Activated naive CD8-positive, alpha-beta T cell treated with anti-CD3 and anti-CD28 coated beads, Interleukin-2, amount 10 ng/mL, durations not matched to agents 7 days and 5 days (primary cell): ENCODE results near the gene ZNF493. TPM values are rescaled to one million over a fixed set of nuclear protein-coding genes. Genes with fewer than 3 reads are reported as not detected.

Source experiments
- ATAC-seq: fragments of 150-1000 bp; cut with Tn5 transposase; one replicate; pipeline ENCODE4 v1.10.0; 2021; ENCODE audit warnings: low read depth, moderate library complexity
- POLR2A ChIA-PET: fragments of 350-600 bp; sonication (Branson Sonifier 250); formaldehyde crosslinking; loops from one replicate; lab custom pipeline; 2021; ENCODE audit warnings: antibody characterized with exemption; lab: Charles Lee
- DNase-seq: peaks from one replicate; pipeline ENCODE4 v3.0.0; 2021
- H3K27ac Mint-ChIP-seq: one replicate; pipeline ENCODE4 v1.8.0; 2022; ENCODE audit warnings: mild to moderate bottlenecking, mixed read lengths
- H3K27me3 Mint-ChIP-seq: one replicate; pipeline ENCODE4 v1.8.0; 2022; ENCODE audit warnings: mild to moderate bottlenecking, moderate library complexity, mixed read lengths
- H3K36me3 Mint-ChIP-seq: one replicate; pipeline ENCODE4 v1.8.0; 2021; ENCODE audit warnings: mild to moderate bottlenecking, mixed read lengths
- H3K4me1 Mint-ChIP-seq: one replicate; pipeline ENCODE4 v1.8.0; 2021; ENCODE audit warnings: mixed read lengths
- H3K4me3 Mint-ChIP-seq: one replicate; pipeline ENCODE4 v1.8.0; 2022; ENCODE audit warnings: mild to moderate bottlenecking, moderate library complexity, mixed read lengths
- H3K9me3 Mint-ChIP-seq: one replicate; pipeline ENCODE4 v1.8.0; 2021; ENCODE audit warnings: mixed read lengths
- total RNA-seq, 2 experiments: library from RNA; stranded (reverse); gene quantifications; one replicate each; pipeline ENCODE4 v1.2.3, GENCODE V29; 2021

ZNF493 gene
- total RNA-seq: 10 to 100 TPM; 34.5 to 39.4 TPM

GRCh38 chr19:21396893-21397572, at the start of gene ZNF493:
Gene ZNF493, plus strand, starts transcription at chr19:21397133. Its CDS starts 105 bp downstream, at chr19:21397238.
- peak within 1 kb of the TSS; percentile 97 for H3K27ac Mint-ChIP-seq
- no peaks in the 10 kb centered on the region for H3K27me3 Mint-ChIP-seq
- H3K36me3 Mint-ChIP-seq: peaks cover 45% of the 10 kb centered on the region
- peaks cover 3% of the 10 kb centered on the region for H3K4me1 Mint-ChIP-seq
- POLR2A ChIA-PET: interaction anchor here (0.6 to 2.5 kb wide), 21 partner anchors 15 to 736 kb away, joined by 3 to 30 read pairs (median 5); partner anchors contain the start of genes ZNF100, ZNF257, ZNF429 and ZNF43
- H3K9me3 Mint-ChIP-seq: peaks cover 18% of the 10 kb centered on the region
- DNase-seq (peak; percentile 84), ATAC-seq (peak; percentile 99)
- H3K4me3 Mint-ChIP-seq: peak within 1 kb of the TSS; percentile 99

- DNase-seq (no peak), ATAC-seq (no peak)
- Mint-ChIP-seq H3K9me3 (peaks cover 31% of the 10 kb centered on the region), H3K4me1 (peaks cover 8% of the 10 kb centered on the region), H3K27me3 (peaks cover 2% of the 10 kb centered on the region), H3K27ac (peak overlapping the region; percentile 50), H3K36me3 (peaks cover 4% of the 10 kb centered on the region), H3K4me3 (no peak overlapping the region)
- POLR2A ChIA-PET: interaction anchor here (0.8 kb wide), 1 partner anchor 24 kb away, joined by 3 read pairs; the partner anchor contains the start of gene ZNF708
Observed at GRCh38 chr19:21352830-21353229, 44.1 kb upstream of the ZNF493 start.

GRCh38 chr19:21358768-21359451, 38.0 kb upstream of the ZNF493 start, which contains the start of gene ZNF738:
Gene ZNF738, plus strand, starts transcription at chr19:21359000. Its CDS starts 141 bp downstream, at chr19:21359141.
- Mint-ChIP-seq H3K27me3 (no peaks in the 10 kb centered on the region), H3K4me1 (peaks cover 7% of the 10 kb centered on the region), H3K9me3 (peaks cover 22% of the 10 kb centered on the region), H3K4me3 (peak within 1 kb of the TSS; percentile 99), H3K27ac (peak within 1 kb of the TSS; percentile 98), H3K36me3 (peaks cover 41% of the 10 kb centered on the region)
- ATAC-seq: peak; percentile 97
- DNase-seq: peak; percentile 80
- POLR2A ChIA-PET: interaction anchor here (0.6 to 3.8 kb wide), 9 partner anchors 26 to 1493 kb away, joined by 3 to 36 read pairs (median 5); partner anchors contain the start of genes ZNF253, ZNF429, ZNF43 and ZNF430

- POLR2A ChIA-PET: no interaction called here
- peaks cover 70% of the 10 kb centered on the region for H3K36me3 Mint-ChIP-seq
- H3K27ac Mint-ChIP-seq: no peak overlapping the region
- H3K27me3 Mint-ChIP-seq: no peaks in the 10 kb centered on the region
- ATAC-seq (no peak), DNase-seq (no peak)
- peaks cover 12% of the 10 kb centered on the region for H3K9me3 Mint-ChIP-seq
- H3K4me1 Mint-ChIP-seq: peaks cover 7% of the 10 kb centered on the region
- H3K4me3 Mint-ChIP-seq: no peak overlapping the region
Observed at GRCh38 chr19:21362291-21362690, 34.6 kb upstream of the ZNF493 start.

- peaks cover 56% of the 10 kb centered on the region for H3K36me3 Mint-ChIP-seq
- H3K27ac Mint-ChIP-seq: no peak overlapping the region
- POLR2A ChIA-PET: no interaction called here
- DNase-seq: no peak
- H3K27me3 Mint-ChIP-seq: no peaks in the 10 kb centered on the region
- peaks cover 52% of the 10 kb centered on the region for H3K9me3 Mint-ChIP-seq
- H3K4me1 Mint-ChIP-seq: no peaks in the 10 kb centered on the region
- H3K4me3 Mint-ChIP-seq: no peak overlapping the region
- no peak for ATAC-seq
Observed at GRCh38 chr19:21383980-21384582, 12.9 kb upstream of the ZNF493 start.

- Mint-ChIP-seq H3K27me3 (no peaks in the 10 kb centered on the region), H3K4me3 (no peak overlapping the region), H3K36me3 (peaks cover 38% of the 10 kb centered on the region), H3K27ac (no peak overlapping the region), H3K4me1 (peaks cover 3% of the 10 kb centered on the region), H3K9me3 (peaks cover 18% of the 10 kb centered on the region)
- POLR2A ChIA-PET: interaction anchor here (1.0 to 2.5 kb wide), 7 partner anchors 23 to 456 kb away, joined by 3 to 30 read pairs (median 10); partner anchors contain the start of genes ZNF429, ZNF708, ZNF714 and ZNF738
- ATAC-seq: no peak
- DNase-seq: no peak
Observed at GRCh38 chr19:21396121-21396520, 812 bp upstream of the ZNF493 start.

DNA sequence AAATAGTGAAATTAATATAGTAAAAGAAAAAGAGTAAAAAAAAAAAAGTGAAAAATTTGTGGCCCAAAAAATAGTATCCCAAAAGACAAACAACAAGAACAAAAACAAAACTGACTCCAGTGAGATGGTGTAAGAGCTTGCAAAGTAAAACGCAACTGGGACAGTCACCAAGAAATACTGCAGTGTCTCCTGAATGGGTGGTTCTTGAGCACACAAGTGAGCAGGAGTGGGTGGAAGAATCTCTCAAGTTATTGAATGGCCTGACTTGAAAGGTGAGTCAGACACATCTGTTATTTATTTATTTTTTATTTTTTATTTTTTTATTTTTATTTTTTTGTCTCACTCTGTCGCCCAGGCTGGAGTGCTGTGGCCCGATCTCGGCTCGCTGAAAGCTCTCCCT, 1.9 kb downstream of the ZNF493 start:
- Mint-ChIP-seq H3K4me3 (no peak overlapping the region), H3K27ac (no peak overlapping the region)
- POLR2A ChIA-PET: interaction anchor here (2.5 kb wide), 1 partner anchor 107 kb away, joined by 10 read pairs; the partner anchor contains the start of gene ZNF429

DNA sequence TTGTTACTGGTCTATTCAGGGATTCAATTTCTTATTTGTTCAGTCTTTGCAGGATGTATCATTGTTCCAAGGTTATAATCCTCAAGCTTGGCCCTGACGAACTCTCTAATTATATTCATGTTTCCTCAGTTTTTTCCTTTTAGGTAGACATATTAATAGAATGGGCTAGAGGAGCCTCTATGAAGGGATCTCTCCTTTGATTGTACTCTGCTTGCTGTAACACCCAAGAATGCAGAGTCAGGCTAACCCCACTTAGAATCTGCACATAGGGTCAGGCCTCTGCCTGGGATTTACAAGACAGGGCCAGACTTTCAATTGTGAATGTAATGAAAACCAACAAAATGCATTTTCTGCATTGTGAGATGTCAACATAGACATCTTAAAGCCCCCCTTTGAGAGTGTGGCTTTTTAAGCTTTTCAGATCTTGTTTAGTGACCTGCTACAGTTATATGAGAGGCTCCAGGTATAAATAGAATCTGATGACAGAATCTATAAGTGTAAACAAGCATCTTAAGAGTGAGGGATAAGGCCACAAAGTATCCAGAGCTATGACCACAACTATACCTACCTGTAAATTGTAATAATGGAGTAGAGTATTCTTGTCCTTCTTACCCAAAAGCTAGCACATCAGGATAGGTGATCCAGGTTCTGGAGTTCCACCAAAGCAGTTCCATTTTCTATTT, 5.5 kb downstream of the ZNF493 start:
- POLR2A ChIA-PET: no interaction called here
- ATAC-seq (no peak), DNase-seq (no peak)
- Mint-ChIP-seq H3K9me3 (peaks cover 25% of the 10 kb centered on the region), H3K36me3 (peaks cover 82% of the 10 kb centered on the region), H3K4me1 (peaks cover 3% of the 10 kb centered on the region), H3K27ac (no peak overlapping the region), H3K4me3 (no peak overlapping the region), H3K27me3 (no peaks in the 10 kb centered on the region)

More for the DNA sequence above, 1.9 kb downstream of the ZNF493 start:
- ATAC-seq: no peak
- H3K4me1 Mint-ChIP-seq: peaks cover 3% of the 10 kb centered on the region
- no peaks in the 10 kb centered on the region for H3K27me3 Mint-ChIP-seq
- peaks cover 60% of the 10 kb centered on the region for H3K36me3 Mint-ChIP-seq
- DNase-seq: no peak
- peaks cover 22% of the 10 kb centered on the region for H3K9me3 Mint-ChIP-seq

DNA sequence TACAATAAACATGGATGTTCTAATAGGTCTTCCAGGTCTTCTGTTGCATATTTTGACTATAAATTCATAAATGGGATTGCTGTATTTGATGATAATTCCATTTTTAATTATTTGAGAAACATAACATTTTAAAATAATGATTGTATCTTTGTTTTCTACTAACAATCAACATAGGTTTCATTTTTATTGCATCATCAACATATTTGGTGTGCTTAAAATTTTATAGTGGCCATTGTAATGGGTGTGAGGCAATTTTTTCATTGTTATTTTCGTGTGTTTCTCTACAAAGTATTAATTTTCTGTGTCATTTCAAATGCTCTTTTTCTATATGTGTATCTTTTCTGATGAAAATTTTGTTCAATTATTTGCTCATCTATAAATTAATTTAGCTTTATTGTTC, 13.2 kb downstream of the ZNF493 start:
- Mint-ChIP-seq H3K27ac (no peak overlapping the region), H3K4me3 (no peak overlapping the region), H3K9me3 (peaks cover 23% of the 10 kb centered on the region), H3K36me3 (peaks cover 82% of the 10 kb centered on the region), H3K4me1 (no peaks in the 10 kb centered on the region), H3K27me3 (no peaks in the 10 kb centered on the region)
- ATAC-seq: no peak
- no peak for DNase-seq
- POLR2A ChIA-PET: no interaction called here

GRCh38 chr19:21422244-21422643, 25.3 kb downstream of the ZNF493 start:
- no peaks in the 10 kb centered on the region for H3K27me3 Mint-ChIP-seq
- no peak overlapping the region for H3K27ac Mint-ChIP-seq
- DNase-seq (no peak), ATAC-seq (no peak)
- peaks cover 62% of the 10 kb centered on the region for H3K36me3 Mint-ChIP-seq
- H3K4me1 Mint-ChIP-seq: no peaks in the 10 kb centered on the region
- H3K9me3 Mint-ChIP-seq: peaks cover 49% of the 10 kb centered on the region
- H3K4me3 Mint-ChIP-seq: no peak overlapping the region
- POLR2A ChIA-PET: no interaction called here

- Mint-ChIP-seq H3K27me3 (no peaks in the 10 kb centered on the region), H3K27ac (no peak overlapping the region), H3K4me1 (no peaks in the 10 kb centered on the region), H3K36me3 (peaks cover 51% of the 10 kb centered on the region), H3K4me3 (no peak overlapping the region), H3K9me3 (peaks cover 43% of the 10 kb centered on the region)
- POLR2A ChIA-PET: no interaction called here
- DNase-seq (no peak), ATAC-seq (no peak)
Observed at GRCh38 chr19:21423057-21424041, 26.4 kb downstream of the ZNF493 start.

DNA sequence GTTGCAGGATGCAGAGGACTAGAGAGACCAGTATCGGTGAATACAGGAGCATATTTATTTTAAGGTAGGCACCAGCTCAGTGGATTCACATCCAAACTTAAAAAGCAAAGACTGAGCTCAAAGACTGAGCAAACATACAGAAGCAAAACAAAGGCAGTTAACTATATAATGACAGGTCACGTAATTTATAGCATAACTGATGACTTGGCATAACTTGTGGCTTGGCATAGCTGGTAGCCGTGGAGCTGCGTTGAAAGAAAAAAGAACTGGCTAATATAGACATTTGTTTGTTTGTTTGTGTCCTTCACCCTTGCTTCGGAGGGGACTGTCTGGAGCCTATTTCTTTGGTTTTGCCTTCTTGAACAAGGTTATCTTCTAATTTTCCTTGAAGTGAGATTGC, 33.7 kb downstream of the ZNF493 start:
- no peaks in the 10 kb centered on the region for H3K27me3 Mint-ChIP-seq
- no peaks in the 10 kb centered on the region for H3K4me1 Mint-ChIP-seq
- ATAC-seq: no peak
- peaks cover 17% of the 10 kb centered on the region for H3K9me3 Mint-ChIP-seq
- no peak overlapping the region for H3K4me3 Mint-ChIP-seq
- no peak overlapping the region for H3K27ac Mint-ChIP-seq
- no peak for DNase-seq
- H3K36me3 Mint-ChIP-seq: peaks cover 3% of the 10 kb centered on the region
- POLR2A ChIA-PET: interaction anchor here (0.6 kb wide), 1 partner anchor 507 kb away, joined by 3 read pairs; the partner anchor contains the start of gene ZNF85
